ENCODE results near the gene ZG16. TPM values are rescaled to one million over a fixed set of nuclear protein-coding genes. Genes with fewer than 3 reads are reported as not detected.
"Not testable (repeated sequence)": the region's sequence is repeated elsewhere in the genome, so short reads cannot be mapped to it uniquely, and the experiment has no call there.

ZG16 gene
- total and polyA plus RNA-seq, 2 of the 8 experiments (the other 6 are each of a cell fraction or from before 2014, with no cell fraction given): not detected

GRCh38 chr16:29760567-29761279 lies 17.3 kb upstream of the ZG16 start (continued):
- TF ChIP-seq TAF7 (optimal IDR thresholded peaks at IDR 0.05; ENCODE audit: borderline replicate concordance, low read depth, low read length) (no peak), TEAD4 (IDR thresholded peaks at IDR 0.05; ENCODE audit: low read depth, low read length) (no peak), POLR2AphosphoS5 (IDR thresholded peaks at IDR 0.05; ENCODE audit: low read depth, low read length) (no peak)

- H4K5ac ChIP-seq (ENCODE audit: insufficient read length, low read depth, low read length); H3K23ac ChIP-seq (ENCODE audit: insufficient read length); H3K9me3 ChIP-seq (ENCODE audit: insufficient read depth in 2 of 2, low read depth in 1 of 2, low read length in 1 of 2); H3K4me2 ChIP-seq (ENCODE audit: insufficient read depth in 1 of 2, low read depth in 2 of 2, low read length in 2 of 2); H3K4ac ChIP-seq (replicated peaks; ENCODE audit: insufficient read length, low read depth, low read length); H2BK15ac ChIP-seq (ENCODE audit: low read length); H3K9ac ChIP-seq (replicated peaks in 1 of 4; ENCODE audit: extremely low read depth in 1 of 4, low read depth in 3 of 4, low read length in 3 of 4); H4K91ac ChIP-seq (replicated peaks; ENCODE audit: insufficient read length, low read length); DNase-seq (ENCODE audit: low read depth in 1 of 2, low spot score in 2 of 2); H2BK12ac ChIP-seq (ENCODE audit: low read depth, low read length); H3K4me3 ChIP-seq (ENCODE audit: extremely low read depth in 1 of 4, insufficient read depth in 2 of 4, low read depth in 3 of 4, low read length in 4 of 4); H3K36me3 ChIP-seq (ENCODE audit: control insufficient read depth in 2 of 4, insufficient read depth in 4 of 4, low read length in 3 of 4); H4K8ac ChIP-seq (ENCODE audit: extremely low read depth, insufficient read depth, low read length); H3K27ac ChIP-seq (ENCODE audit: low read depth, low read length); H3K27me3 ChIP-seq (replicated peaks in 1 of 4; ENCODE audit: control insufficient read depth in 3 of 4, extremely low read depth in 1 of 4, insufficient read depth in 3 of 4, low read length in 3 of 4); H2BK20ac ChIP-seq (ENCODE audit: low read length); H3K79me2 ChIP-seq (ENCODE audit: control insufficient read depth in 1 of 2, insufficient read depth in 2 of 2, low read length in 2 of 2); FAIRE-seq; H3K14ac ChIP-seq (ENCODE audit: insufficient read length); H2BK5ac ChIP-seq (ENCODE audit: low read depth, low read length); H3K18ac ChIP-seq (ENCODE audit: extremely low read depth, low read length); H3K23me2 ChIP-seq (ENCODE audit: low read depth, low read length); H3K4me1 ChIP-seq (replicated peaks in 1 of 4; ENCODE audit: control insufficient read depth in 3 of 4, insufficient read depth in 4 of 4, low read length in 3 of 4); H4K20me1 ChIP-seq (replicated peaks in 1 of 2; ENCODE audit: control insufficient read depth in 1 of 2, insufficient read depth in 2 of 2, low read length in 2 of 2); H2AK5ac ChIP-seq (ENCODE audit: low read depth, low read length); H2AFZ ChIP-seq (ENCODE audit: low read length); H3K79me1 ChIP-seq (ENCODE audit: low read depth, low read length); H2BK120ac ChIP-seq (replicated peaks; ENCODE audit: low read depth, low read length); H3K56ac ChIP-seq (replicated peaks; ENCODE audit: insufficient read length, low read depth, low read length): not testable (repeated sequence)
- ChIA-PET POLR2A (ENCODE audit: partially characterized antibody) (interaction anchor here (1.2 to 1.5 kb wide), 4 partner anchors 17 to 47 kb away, joined by 3 to 5 read pairs (median 4); no protein-coding TSS in a partner anchor), CTCF (ENCODE audit: partially characterized antibody) (interaction anchor here (0.6 kb wide), 1 partner anchor 24 kb away, joined by 3 read pairs; no protein-coding TSS in a partner anchor)
- 87% methylated on average over 8 of the region's 8 CpGs; no CpG with 5 or more reads in 1 of the 2 experiments for WGBS, 2 experiments (ENCODE audit: extremely low coverage in 1 of 2, insufficient coverage in 1 of 2, insufficient read length in 1 of 2, insufficient replicate concordance in 2 of 2, low coverage in 1 of 2, low lambda C conversion rate in 2 of 2, missing lambda C conversion rate in 1 of 2)
Measured at GRCh38 chr16:29761280-29761651, 16.8 kb upstream of the ZG16 start.
